Endothelial cell of umbilical vein (primary cell): ENCODE results near the gene MTSS2. TPM values are rescaled to one million over a fixed set of nuclear protein-coding genes. Genes with fewer than 3 reads are reported as not detected.

ENCODE experiments used
- BruUV-seq: library from RNA; stranded (reverse); fragments of 400-500 nt; replicated peaks from 2 replicates; lab custom pipeline; 2021; lab: Mats Ljungman, UMichigan
- CTCF ChIA-PET: fragments of 300-600, 350-600 bp; sonication (Branson Sonifier 250); formaldehyde crosslinking; loops from one replicate; lab custom pipeline; 2021; ENCODE audit warnings: antibody characterized with exemption, inconsistent platforms; lab: Charles Lee
- POLR2A ChIA-PET: fragments of 300-600, 350-600 bp; sonication (Branson Sonifier 250); formaldehyde crosslinking; loops from one replicate; lab custom pipeline; 2021; ENCODE audit warnings: antibody characterized with exemption, inconsistent platforms; lab: Charles Lee
- DNase-seq: peaks from one replicate; pipeline ENCODE4 v3.0.0-alpha.2; 2011; ENCODE audit warnings: low read depth, low spot score
- FAIRE-seq: peaks from 2 replicates; lab custom pipeline; 2011; peaks lifted over from hg19 to GRCh38; lab: Jason Lieb, UNC
- H2AFZ ChIP-seq: 2 replicates; pipeline ENCODE4 v1.6.0; 2012; ENCODE audit warnings: low read depth, low read length, control low read depth, inconsistent platforms
- H3K27ac ChIP-seq: 2 replicates; pipeline ENCODE4 v1.5.1; 2011; ENCODE audit warnings: low read depth, mild to moderate bottlenecking, control low read depth, low read length, moderate library complexity; ENCODE audit not compliant: insufficient read depth
- H3K27me3 ChIP-seq, 2 experiments: 2 replicates each; pipeline versions ENCODE4 v1.6.0 to v1.6.1; 2011; ENCODE audit warnings: low read length in 2 of 2, mixed read lengths in 1 of 2; ENCODE audit not compliant: control insufficient read depth in 2 of 2, insufficient read depth in 2 of 2
- H3K36me3 ChIP-seq, 2 experiments: 2 replicates in 1 of 2; 3 replicates in 1 of 2; pipeline ENCODE4 v1.5.1; 2011; ENCODE audit warnings: low read length in 2 of 2, mild to moderate bottlenecking in 1 of 2, moderate library complexity in 1 of 2; ENCODE audit not compliant: control insufficient read depth in 2 of 2, insufficient read depth in 2 of 2; ENCODE audit errors: extremely low read depth in 1 of 2
- H3K4me1 ChIP-seq: 3 replicates; pipeline ENCODE4 v1.5.1; 2011; ENCODE audit warnings: mild to moderate bottlenecking, low read length; ENCODE audit not compliant: control insufficient read depth, insufficient read depth; ENCODE audit errors: extremely low read depth
- H3K4me2 ChIP-seq: 2 replicates; pipeline ENCODE4 v1.6.1; 2011; ENCODE audit warnings: low read length, control low read depth, mixed read lengths; ENCODE audit not compliant: insufficient read depth
- H3K4me3 ChIP-seq, 3 experiments: fragments of 200-600 bp in 1 of 3; sonication (generic), shearing (Covaris generic) in 1 of 3; replicated peaks in 1 of 3; 2 replicates each; pipeline ENCODE4 v1.5.1; 2011 to 2016; ENCODE audit warnings: control low read depth in 3 of 3, low read length in 3 of 3, mild to moderate bottlenecking in 2 of 3, inconsistent platforms in 1 of 3, low read depth in 1 of 3, moderate library complexity in 1 of 3; ENCODE audit not compliant: insufficient read depth in 1 of 3
- H3K79me2 ChIP-seq: 2 replicates; pipeline ENCODE4 v1.6.0; 2012; ENCODE audit warnings: low read length, inconsistent platforms; ENCODE audit not compliant: control insufficient read depth, insufficient read depth
- H3K9ac ChIP-seq: replicated peaks from 2 replicates; pipeline ENCODE3; 2011; ENCODE audit warnings: low read length, control low read depth; ENCODE audit not compliant: insufficient read depth; ENCODE audit errors: extremely low read depth
- H3K9me1 ChIP-seq: replicated peaks from 3 replicates; pipeline ENCODE4 v1.6.0; 2011; ENCODE audit warnings: mild to moderate bottlenecking, low read length; ENCODE audit not compliant: control insufficient read depth, insufficient read depth; ENCODE audit errors: extremely low read depth
- H3K9me3 ChIP-seq: replicated peaks from 2 replicates; pipeline ENCODE4 v1.5.1; 2012; ENCODE audit warnings: low read length, inconsistent platforms; ENCODE audit not compliant: control insufficient read depth, insufficient read depth
- H4K20me1 ChIP-seq: replicated peaks from 2 replicates; pipeline ENCODE3; 2011; ENCODE audit warnings: mild to moderate bottlenecking, low read length; ENCODE audit not compliant: control insufficient read depth, insufficient read depth; ENCODE audit errors: extremely low read depth
- GATA2 ChIP-seq: IDR thresholded peaks from 2 replicates; pipeline ENCODE4 v1.7.0; 2011; ENCODE audit warnings: low read depth, mild to moderate bottlenecking, moderate library complexity, mixed read lengths, low read length; ENCODE audit not compliant: insufficient read length, insufficient read depth
- JUN ChIP-seq: IDR thresholded peaks from 2 replicates; pipeline ENCODE4 v1.6.1; 2011; ENCODE audit warnings: borderline replicate concordance, low read depth; ENCODE audit not compliant: insufficient read length, insufficient read depth
- MYC ChIP-seq: IDR thresholded peaks from one replicate; pipeline ENCODE4 v1.6.1; 2011; ENCODE audit warnings: mild to moderate bottlenecking, low read depth, low read length
- POLR2A ChIP-seq: IDR thresholded peaks from 2 replicates; pipeline ENCODE4 v1.6.1; 2012; ENCODE audit warnings: low read depth, mild to moderate bottlenecking, control low read depth, low read length
- POLR2AphosphoS5 ChIP-seq: IDR thresholded peaks from 2 replicates; pipeline ENCODE4 v1.6.1; 2012; ENCODE audit warnings: low read depth, mild to moderate bottlenecking, control low read depth, low read length, moderate library complexity; ENCODE audit not compliant: insufficient read depth
- dilution Hi-C: fragments of 300-500 bp; cut with MboI; formaldehyde crosslinking; loops from one replicate; pipeline ENCODE4 v1.15.0; 2019; ENCODE audit warnings: low sequenced_read_pairs; ENCODE audit not compliant: extremely low pct_ligation_motif_present
- intact Hi-C: fragments of 100-400 bp; cut with micrococcal nuclease; formaldehyde crosslinking; loops from one replicate; pipeline ENCODE4 v1.10.0; 2022
- polyA plus RNA-seq, 4 experiments: library from polyadenylated mRNA; depleted of rRNA in 3 of 4; stranded (reverse) in 3 of 4; unstranded in 1 of 4; fragments of >200 nt; gene quantifications; 2 replicates each; pipeline versions ENCODE4 v1.2.1 to v1.2.3, GENCODE V29; 2011 to 2012; ENCODE audit warnings: missing spikeins in 1 of 4
- total RNA-seq: library from RNA; stranded (reverse); gene quantifications from 2 replicates; pipeline ENCODE4 v1.2.3, GENCODE V29; 2021
- TF ChIP-seq, protein P1 (sequence below): IDR thresholded peaks from 2 replicates; pipeline ENCODE4 v1.6.1; 2011; ENCODE audit not compliant: insufficient read depth, insufficient read length
- TF ChIP-seq, protein P2 (sequence below), 2 donors: IDR thresholded peaks; 1 replicate in 1 of 2; 2 replicates in 1 of 2; pipeline ENCODE4 v1.5.1; 2011; ENCODE audit warnings: low read length in 2 of 2, mild to moderate bottlenecking in 2 of 2, moderate library complexity in 2 of 2, control low read depth in 1 of 2, inconsistent platforms in 1 of 2, low read depth in 1 of 2; ENCODE audit not compliant: insufficient read depth in 1 of 2; ENCODE audit errors: extremely low read depth in 1 of 2

Gene MTSS2
- total and polyA plus RNA-seq, 2 donors (not counting 3 experiments of a cell fraction or from before 2014, with no cell fraction given) = 38.4 to 42.3 TPM

DNA sequence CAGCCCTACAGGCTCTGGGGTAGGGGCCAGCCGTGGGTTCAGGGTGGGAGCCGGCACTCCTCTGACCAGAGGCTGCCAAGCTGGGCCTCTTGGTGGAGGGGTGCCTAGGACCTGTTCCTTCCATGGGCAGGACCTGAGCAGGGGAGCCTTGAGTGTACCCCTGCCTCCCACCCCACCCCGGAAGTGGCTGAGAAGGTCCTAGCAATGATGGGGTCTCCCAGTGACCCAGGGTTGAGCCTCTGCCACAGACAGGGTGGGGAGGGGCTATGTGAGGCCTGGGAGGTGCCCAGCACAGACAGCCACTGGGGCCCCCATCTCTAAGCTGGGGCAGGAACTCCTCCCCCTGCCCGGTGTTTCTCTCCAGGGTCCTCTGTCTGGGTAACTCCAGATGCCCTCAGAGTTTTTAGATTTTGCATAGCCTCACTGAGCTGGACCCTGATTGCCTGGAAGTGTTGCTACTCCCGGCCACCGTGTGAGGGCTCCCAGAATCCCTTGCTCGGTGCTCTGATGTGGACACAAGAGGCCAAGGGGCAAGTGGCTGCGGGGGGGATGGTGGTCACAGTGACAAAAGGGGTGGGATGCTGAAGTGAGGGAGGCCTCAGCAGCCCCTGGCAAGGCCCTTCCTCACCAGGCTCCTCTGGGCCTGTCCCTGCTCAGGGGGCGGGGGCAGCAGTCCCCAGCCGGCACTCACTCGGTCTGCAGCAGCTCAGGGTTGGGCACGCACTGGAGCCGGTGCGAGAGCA lies 6.4 kb upstream of the MTSS2 start:
- no TSS peak for BruUV-seq
- dilution Hi-C loops (no loop called here), intact Hi-C loops (no loop called here)
- Histone ChIP-seq H4K20me1 (no peaks in the 10 kb centered on the region), H3K4me3 (no peak overlapping the region), H3K4me2 (no peak overlapping the region), H3K27me3 (no peaks in the 10 kb centered on the region), H3K79me2 (no peaks in the 10 kb centered on the region), H3K9me3 (no peaks in the 10 kb centered on the region), H3K4me1 (peaks cover 47% of the 10 kb centered on the region), H3K9me1 (no peaks in the 10 kb centered on the region), H2AFZ (no peak overlapping the region), H3K36me3 (no peaks in the 10 kb centered on the region), H3K27ac (no peak overlapping the region), H3K9ac (no peak overlapping the region)
- DNase-seq = no peak
- TF ChIP-seq GATA2 (no peak), POLR2A (no peak), JUN (no peak), POLR2AphosphoS5 (no peak), MYC (no peak)
- TF ChIP-seq, protein P1, sequence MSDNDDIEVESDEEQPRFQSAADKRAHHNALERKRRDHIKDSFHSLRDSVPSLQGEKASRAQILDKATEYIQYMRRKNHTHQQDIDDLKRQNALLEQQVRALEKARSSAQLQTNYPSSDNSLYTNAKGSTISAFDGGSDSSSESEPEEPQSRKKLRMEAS = no peak
- TF ChIP-seq, protein P2, sequence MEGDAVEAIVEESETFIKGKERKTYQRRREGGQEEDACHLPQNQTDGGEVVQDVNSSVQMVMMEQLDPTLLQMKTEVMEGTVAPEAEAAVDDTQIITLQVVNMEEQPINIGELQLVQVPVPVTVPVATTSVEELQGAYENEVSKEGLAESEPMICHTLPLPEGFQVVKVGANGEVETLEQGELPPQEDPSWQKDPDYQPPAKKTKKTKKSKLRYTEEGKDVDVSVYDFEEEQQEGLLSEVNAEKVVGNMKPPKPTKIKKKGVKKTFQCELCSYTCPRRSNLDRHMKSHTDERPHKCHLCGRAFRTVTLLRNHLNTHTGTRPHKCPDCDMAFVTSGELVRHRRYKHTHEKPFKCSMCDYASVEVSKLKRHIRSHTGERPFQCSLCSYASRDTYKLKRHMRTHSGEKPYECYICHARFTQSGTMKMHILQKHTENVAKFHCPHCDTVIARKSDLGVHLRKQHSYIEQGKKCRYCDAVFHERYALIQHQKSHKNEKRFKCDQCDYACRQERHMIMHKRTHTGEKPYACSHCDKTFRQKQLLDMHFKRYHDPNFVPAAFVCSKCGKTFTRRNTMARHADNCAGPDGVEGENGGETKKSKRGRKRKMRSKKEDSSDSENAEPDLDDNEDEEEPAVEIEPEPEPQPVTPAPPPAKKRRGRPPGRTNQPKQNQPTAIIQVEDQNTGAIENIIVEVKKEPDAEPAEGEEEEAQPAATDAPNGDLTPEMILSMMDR (IDR thresholded peaks at IDR 0.05; ENCODE audit: extremely low read depth in 1 of 2, insufficient read depth in 1 of 2, low read depth in 1 of 2, low read length in 2 of 2) = no peak
- ChIA-PET CTCF (no interaction called here), POLR2A (no interaction called here)
- FAIRE-seq = no peak
